HG03196 (cell line): ENCODE data around the gene RAB4A.
"Not testable (repeated sequence)": the region's sequence is repeated elsewhere in the genome, so short reads cannot be mapped to it uniquely, and the experiment has no call there.

ENCODE experiments used
- ATAC-seq: cut with Tn5 transposase; IDR thresholded peaks from one replicate; pipeline ENCODE4 v1.9.1; 2021; ENCODE audit not compliant: unreplicated experiment

The RAB4A gene

DNA sequence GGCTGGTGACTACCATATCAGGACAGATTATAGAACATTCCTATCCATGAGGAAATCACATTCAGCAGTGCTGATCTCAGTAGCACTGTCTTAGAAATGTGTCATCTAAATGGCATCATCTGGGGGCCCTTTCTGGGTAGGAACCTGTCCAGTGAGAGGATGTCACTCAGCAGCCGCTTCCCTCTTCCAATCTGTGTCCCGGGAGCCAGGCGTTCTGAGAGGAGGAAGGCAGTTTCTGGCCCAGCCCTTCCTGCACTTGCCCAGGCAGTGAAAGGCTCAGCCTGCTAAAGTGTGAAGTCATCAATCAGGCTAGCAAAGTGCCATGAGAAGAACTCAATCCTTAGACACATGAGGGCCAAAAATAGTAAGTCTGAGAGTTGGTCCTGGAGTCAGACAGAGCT lies 25.6 kb downstream of the RAB4A start:
- no peak for ATAC-seq

DNA sequence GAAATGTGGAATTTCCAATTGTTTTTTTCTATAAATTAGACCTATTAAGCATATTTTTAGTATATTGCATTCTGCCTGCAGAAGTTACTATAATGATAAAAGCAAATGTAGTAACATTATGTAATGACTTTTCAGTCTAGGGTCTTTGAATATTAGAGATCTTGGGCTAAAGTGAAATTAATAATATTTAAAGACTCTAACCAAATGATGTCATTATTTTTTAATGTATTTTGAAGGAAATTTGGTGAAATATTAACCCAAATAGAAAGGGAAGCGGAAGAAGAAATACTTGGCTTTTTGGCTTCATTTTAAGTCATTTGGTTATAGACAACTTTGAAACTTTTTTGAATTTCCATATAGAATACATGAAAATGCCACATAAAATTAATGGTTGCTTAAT lies 26.8 kb downstream of the RAB4A start:
- no peak for ATAC-seq

DNA sequence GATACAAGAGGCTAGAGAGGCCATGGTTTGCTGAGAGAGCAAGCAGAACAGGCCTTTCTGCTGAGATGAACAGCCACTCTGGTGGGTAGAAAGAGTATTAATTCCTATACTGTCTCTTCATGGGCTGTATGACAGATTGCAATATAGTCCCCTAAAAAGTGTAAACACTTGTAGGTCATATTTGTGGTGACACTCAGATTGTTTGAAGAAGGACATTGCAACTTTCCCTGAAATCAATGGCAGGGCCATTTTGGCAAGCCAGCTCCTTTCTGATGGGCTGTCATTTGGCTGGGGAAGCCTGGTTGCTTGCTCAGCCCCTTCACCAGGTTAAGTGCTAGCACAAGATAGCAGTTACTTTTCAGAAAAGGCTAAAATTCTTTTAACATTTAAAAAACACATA lies 27.5 kb downstream of the RAB4A start:
- ATAC-seq, result no peak

DNA sequence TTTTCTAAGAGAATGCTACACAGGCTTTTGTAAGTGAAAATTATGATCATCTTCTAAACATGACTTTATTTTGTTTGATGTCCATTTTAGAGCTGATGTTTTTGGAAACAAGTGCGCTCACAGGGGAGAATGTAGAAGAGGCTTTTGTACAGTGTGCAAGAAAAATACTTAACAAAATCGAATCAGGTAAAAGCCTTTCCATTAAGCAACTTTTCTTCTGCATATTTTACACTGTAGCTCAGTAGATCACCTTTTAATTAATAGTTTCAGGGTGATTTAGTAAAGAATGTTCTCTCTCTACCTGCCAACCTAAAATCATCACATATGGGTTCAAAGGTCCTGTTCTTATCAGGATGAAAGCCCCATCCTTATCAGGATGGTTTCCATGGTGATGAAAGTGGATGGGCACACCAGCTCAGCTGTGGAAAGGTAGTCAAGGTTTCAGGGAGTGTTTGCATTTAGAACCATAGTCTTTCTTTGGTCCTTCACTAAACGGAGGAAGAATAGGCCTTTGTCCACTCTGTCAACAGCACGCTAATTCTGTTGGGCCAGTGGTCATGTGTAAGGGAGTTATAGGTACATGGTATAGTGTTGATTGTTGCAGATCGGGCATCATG lies 28.1 kb downstream of the RAB4A start:
- ATAC-seq, result no peak

DNA sequence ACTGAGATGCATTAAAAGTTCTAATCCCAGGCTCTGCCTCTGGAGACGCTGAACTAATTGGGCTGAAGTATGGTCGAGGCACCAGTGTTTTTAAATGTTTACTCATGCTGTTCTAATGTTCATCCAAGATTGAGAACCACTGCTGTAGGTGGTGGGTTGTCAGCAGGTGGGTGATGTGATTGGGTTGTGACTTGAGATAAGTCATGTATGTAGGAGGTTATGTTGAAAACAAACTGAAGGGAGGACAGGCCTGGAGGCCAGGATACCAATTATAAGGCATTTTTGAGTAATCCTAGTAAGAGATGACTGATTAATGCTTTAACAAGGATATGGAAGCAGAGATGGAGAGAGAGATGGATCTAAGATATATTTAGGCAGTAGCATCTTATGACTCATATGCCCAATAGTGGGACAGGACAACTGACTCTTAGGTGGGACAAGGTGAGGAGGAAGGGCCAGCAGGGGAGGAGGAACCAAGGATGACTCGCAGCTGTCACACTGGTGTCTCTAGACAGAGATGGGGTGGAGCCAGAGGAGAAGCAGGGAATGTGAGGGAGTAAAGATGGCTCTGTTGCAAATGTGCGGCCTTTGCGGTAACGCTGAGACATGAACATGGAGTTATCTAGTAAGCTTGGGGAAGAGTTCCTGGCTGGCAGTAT lies 29.3 kb downstream of the RAB4A start:
- ATAC-seq, result no peak

DNA sequence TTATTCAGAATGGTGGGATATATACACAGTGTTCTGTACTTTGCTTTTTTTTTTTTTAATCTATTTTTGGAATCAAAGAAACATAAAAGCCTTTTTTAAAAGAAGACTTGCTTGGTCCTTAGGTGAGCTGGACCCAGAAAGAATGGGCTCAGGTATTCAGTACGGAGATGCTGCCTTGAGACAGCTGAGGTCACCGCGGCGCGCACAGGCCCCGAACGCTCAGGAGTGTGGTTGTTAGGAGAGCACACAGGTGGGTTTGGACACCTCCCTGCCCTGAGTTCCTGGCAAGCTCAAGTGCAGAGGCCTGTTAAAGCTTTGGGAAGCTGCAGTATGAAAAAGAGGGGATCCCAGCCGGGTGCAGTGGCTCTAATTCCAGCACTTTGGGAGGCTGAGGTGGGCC lies 31.8 kb downstream of the RAB4A start:
- no peak for ATAC-seq

DNA sequence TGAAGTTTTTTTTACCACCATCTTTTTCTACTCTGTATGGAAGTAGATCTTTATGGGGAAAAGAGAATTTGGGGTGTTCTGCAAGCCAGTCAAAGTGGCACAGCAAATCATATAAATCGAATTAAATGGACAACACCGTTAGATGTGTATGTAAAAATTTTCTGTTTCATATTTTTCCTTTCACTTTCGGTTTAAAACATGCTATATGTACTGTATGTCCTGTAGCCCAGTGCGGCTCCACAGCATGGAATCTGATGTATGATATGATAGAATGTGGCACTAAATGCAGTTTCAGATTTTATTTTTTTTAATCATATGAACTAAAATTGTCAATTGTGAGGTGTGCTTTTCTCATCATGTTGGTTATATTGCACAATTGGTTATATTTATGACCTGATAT lies 32.9 kb downstream of the RAB4A start:
- no peak for ATAC-seq

DNA sequence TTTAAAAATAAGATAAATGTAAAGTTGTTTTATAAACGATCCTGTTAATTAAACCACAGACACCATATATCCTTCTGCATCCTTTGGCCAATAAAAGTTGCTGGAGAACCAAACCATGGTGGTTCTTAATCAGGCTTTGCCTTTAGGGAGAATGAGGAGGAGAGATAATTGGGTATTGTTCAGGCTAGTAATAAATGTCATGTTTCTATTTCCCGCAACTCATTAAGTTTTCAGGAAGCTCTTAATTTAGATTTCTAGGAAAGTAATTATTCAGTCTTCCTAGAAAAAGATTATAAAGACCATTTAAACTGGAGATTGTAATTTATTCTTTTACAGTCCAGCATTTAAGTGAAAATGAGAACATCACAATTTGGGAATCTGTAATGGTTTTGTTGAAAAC lies 34.5 kb downstream of the RAB4A start:
- no peak for ATAC-seq

DNA sequence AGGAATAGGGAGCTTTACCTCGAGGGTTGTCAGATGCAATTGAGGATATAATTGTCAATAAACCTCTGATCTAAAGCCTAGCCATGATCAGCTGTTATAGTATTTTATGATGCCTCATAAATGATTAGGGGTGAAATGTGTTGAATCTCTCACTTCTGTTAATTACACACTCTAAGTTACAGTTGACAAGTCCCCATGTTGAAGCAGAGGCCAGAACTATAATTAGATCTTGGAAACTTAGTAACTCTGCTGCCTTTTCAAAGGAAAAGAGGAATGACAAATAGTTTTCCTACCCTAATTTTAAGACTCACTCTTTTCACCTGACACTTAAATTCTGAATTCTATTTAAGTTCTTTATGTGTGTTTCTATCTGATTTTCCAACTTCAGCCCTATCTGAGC lies 38.2 kb downstream of the RAB4A start:
- no peak for ATAC-seq

DNA sequence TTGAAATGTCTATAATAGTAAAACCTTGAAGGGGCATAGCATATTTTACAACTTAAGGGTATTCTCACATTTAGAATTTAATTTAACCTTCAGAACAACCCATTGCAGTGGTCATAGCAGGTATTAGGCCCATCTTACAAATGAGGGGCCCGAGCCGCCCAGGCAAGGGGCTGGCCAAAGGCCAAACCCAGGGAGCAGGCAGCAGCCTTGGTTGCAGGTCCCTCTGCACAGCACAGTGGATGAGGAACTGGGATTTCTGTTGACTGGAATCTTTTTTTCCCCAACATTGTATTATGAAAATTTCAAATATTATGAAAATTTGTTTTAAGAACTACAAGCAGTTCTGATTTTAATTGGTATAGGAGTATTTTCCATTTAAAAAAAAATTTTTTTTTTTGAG lies 38.8 kb downstream of the RAB4A start:
- no peak for ATAC-seq

DNA sequence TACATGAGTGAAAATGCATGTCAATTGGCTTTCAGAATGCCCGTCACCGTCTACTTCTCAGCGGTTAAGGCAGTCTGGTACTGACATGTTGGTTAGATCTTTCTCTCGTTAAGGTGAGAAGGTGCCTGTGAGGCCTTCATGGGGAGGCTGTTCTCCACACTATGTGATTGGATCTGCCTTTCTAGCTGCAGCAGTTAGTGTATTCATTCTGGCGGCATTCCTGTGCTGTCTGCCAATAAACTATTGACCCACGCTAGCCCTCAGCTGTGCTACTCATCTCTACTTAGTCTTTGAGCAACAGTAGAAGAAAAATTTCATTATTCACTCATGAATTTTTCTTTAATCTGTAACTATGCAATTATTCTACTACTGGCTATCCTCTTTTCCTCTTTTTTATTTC lies 39.9 kb downstream of the RAB4A start:
- ATAC-seq, result no peak

DNA sequence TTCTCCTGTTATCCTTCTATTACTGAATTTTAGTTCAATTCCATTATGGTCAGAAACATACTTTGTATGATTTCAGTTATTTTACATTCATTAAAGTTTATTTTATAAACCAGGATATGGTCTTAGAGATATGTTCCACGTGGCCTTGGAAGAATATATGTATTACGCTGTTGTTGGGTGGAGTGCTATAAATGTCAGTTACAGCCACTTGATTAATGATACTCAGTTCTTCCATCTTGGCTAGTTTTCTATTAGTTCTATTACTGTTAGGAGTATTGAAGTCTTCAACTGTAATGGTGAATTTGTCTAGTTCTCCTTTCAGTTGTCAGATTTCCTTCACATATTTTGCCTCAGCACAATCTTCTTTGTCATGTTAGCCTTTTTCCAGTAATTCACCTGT lies 45.3 kb downstream of the RAB4A start:
- no peak for ATAC-seq

DNA sequence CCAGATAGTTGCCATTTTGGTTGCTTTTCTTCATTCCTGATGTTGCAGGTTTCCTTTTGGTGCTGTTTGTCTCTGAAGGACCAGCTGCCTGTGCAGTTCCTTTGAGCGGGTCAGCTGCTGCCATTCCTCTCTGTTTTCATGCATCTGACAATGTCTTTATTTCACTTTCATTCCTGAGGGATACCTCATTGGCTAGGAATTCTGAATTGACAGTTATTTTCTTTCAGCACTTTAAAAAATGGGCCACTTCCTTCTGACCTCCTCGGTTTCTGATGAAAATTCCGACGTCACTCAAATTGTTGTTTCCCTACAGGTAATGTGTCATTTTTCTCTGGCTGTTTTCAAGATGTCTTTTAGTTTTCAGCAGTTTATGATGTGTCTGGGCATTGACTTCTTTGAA lies 47.1 kb downstream of the RAB4A start:
- no peak for ATAC-seq

DNA sequence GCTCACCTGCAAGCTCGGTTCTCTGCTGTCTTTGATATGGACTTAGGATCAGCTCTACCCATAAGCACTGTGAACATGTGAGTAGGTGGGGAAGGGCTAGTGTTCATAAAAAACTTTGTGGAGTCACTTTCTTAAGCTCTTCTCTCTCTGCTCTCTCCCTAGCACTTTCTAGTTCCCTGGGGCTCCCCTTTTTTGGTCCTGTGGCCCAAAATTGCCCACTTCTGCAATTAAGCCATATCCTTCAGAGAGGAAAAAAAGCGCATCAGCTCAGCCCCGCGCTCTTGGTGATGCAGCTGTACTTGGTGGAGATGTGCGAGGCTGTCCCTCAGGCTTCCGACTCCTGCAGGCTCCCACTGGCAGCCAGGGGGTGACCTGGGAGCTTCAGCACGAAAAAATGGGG lies 48.6 kb downstream of the RAB4A start:
- ATAC-seq, result no peak

DNA sequence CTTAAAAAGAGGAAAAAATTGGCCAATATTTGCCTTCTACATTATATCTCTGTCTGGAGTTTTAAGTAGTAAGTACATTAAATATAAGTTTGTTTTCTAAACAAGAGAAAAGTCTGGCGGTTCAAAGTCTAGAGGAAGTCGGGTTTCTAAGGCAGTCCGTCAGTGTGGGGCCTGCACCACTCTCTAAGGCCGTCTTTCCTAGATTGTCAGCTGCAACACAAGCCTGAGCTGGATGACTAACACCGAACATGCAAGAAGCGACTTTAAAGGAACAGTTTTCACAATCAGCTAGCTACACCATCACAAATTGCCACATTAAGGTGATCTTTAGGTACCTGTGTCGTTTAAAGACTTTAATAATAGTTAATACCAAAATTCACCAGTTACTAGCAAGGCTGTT lies 52.3 kb downstream of the RAB4A start:
- no peak for ATAC-seq

DNA sequence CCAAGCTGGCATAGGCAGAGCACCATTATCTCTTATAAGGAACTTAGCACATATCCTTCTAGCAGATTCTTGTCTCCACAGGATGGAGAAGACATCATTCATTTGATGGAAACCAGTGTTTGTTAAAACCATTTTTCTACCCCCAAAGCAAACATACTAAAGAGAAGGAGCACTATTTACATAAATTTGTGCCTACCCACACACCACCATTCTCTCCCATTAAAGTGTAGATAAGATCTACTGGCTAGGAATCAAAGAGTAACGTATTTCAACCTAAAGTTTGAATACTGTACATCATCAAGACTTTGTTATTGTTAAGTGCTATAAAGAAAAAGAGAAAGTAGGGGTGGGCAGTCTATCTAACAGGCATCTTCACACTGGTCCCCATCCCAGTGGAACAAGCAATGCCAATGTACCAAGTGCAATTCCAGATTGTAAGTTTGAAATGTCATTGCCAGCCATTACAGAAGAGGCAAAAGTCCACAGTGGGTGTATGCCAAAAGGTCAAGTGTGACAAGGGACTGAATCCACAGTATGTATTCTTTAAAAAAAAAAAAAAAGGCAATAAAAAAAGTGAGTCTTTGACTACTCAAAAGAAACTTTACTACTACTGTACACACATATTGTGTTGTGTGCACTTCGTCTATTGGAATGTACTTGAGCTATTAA lies 53.1 kb downstream of the RAB4A start:
- no peak for ATAC-seq

DNA sequence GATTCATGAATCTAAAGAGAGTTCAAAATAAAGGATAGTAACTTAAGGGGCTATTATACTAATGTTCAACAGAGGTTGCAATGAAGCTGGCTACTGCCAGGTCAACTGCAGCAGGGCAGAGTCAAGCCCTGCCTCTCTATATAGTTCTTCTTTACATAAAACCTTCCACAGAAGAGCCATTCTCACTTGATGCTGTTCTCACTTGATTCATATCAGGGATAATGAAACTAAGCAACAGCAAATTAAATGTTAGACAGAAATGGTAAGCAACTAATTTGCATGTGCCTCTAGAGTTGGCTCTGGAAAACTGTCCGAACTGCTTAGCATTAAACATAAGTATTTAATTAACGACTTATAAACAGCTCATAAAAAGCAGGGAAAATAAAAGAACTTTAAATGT lies 54.5 kb downstream of the RAB4A start:
- ATAC-seq, result no peak

DNA sequence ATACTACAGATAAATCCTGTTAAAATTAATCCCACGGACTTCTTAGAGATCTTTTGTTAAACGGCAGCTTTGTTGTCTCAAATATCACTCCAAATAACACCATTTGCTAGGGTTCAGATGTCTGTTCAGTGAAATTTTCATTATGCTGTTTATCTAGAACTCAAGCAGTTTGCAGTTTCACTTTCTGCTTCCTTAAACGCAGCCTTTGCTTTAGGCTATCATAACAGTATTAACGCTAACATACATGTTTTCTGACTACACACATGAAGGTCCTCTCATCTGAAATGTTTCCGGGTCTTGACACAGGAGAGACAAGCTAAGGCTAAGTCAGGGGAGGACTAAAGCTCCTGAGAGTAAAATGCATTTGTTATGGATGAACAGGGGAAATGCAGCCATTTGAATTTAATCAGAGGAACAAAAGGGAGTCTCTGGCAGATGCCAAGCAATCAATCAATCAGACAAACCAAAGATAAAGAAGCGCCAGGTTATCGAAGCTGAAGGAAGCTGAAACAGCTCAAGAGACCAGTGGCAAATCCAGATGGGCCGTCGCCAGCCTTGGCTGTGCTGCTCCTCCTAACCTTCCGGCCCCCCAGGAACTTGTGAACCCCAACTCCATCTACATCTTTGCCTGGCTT lies 55.1 kb downstream of the RAB4A start:
- no peak for ATAC-seq

DNA sequence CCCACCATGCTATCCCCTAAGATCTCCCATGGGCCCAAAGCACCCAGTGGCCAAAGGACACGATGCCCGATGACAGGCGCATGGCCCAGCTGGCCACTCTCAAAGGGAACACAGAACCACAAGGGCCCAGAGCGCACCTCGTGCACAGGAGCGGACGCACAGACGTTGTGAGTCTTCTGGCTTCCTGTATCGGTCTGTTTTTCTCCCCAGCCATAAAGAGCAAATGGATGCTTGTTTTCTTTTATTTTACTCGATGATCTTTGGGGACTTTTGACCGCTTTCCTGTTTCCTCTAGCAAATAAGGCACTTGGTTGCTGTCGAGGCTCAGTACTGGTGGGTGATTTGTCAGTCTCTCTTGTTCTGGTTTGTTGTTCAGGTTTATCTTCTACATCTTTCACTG lies 55.7 kb downstream of the RAB4A start:
- no peak for ATAC-seq

DNA sequence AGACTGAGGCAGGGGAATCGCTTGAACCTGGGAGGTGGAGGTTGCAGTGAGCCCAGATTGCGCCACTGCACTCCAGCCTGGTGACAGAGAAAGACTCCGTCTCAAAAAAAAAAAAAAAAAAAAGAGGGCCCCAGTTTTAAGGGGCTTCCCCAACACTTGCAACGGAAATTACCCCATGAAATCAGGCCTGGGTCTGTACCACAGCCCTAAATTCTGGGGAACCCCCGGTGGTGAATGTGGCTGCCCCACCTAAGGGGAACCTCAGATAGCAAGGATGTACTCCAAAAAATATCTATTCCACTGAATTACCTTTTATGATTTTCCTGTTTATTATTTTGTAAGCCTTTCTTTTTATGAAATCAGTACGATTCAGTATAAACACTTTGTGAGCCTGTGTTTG lies 56.9 kb downstream of the RAB4A start:
- ATAC-seq, result not testable (repeated sequence)

DNA sequence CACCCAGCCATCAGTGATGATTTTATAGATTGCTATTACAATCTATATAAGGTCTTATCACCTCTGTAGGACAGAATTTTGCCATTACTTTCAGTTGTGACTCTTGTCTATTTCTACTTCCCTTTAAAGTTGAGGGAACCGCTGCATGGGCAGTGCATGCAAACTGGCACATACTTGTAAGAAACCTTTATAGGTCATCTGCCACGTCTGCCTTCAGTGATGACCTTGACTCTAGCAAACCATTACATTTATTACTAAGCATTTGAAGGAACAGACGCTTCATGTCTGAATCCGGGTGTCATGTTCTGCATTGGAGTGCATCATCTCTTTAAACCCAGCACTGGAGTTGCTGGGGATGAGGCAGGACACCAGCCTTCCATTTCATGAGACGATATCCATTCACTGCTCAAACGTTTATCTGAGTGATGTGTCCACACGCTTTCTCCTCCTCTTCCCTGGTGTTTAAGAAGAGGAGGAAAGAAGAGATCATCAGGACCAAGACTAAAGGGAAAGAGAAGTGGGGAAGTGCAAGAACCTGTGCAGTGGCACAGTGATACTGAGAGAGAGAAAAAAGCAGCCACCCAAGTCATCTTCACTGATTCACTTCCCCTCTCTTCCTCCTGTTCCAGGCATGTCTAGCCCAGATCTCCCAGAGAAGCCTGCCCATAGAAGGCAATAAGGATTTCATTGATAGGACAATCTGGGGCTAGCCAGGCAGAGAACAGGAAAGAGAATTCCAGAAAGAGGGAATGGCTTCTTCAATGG lies 57.9 kb downstream of the RAB4A start:
- no peak for ATAC-seq
